GM18499 (cell line): ENCODE data around the gene GMIP.
"Not testable (repeated sequence)": the region's sequence is repeated elsewhere in the genome, so short reads cannot be mapped to it uniquely, and the experiment has no call there.

ENCODE experiments used
- ATAC-seq: cut with Tn5 transposase; IDR thresholded peaks from one replicate; pipeline ENCODE4 v1.9.1; 2021; ENCODE audit warnings: moderate number of reproducible peaks; ENCODE audit not compliant: insufficient read depth, unreplicated experiment

The GMIP gene

DNA sequence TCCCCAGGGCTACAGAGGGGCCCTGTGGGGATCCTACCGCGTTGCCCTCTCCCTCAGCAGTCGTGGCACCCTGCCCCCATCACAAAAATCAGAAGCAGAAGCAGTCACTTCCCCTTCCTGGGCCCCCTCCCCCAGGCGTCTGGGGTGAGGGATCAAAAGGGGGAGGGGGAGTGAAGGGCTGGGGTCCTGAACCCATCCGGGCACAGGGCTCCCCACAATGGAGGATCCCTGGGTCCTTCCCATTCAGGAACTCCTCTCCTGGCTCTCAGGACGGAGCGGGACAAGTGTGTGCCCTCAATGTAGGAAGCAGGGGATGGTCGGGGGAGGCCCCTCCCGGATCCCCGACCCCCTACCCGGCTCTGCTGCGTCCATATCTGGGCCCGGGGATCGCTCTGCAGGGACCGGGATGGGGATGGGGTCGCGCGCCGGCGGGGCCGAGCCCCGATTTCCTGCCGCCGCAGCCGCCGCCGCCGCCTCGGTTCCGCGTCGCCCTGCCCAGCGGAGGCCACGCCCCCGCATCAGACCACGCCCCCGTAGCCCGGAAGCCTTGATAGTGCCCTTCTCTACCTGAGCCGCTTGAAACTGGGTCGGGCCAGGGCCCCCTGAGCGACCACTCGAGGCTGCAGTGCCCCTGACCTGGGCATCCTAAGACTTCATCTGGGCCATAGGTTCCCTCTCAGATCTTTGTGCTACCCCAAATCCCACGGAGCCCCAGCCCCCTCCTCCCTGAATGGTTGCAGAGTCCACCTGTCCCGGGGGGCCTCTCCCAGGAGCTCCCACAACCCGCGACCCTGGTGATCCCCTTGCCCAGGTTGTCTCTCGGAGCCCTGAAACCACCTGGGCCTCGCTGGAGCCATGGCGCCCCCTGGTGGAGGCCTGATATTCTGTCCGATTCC is at the start of gene GMIP:
TSS of gene GMIP (minus strand) at position 500 of the 896 bp plus-strand sequence. CDS start at position 372, 128 bp downstream.
- ATAC-seq = no peak

DNA sequence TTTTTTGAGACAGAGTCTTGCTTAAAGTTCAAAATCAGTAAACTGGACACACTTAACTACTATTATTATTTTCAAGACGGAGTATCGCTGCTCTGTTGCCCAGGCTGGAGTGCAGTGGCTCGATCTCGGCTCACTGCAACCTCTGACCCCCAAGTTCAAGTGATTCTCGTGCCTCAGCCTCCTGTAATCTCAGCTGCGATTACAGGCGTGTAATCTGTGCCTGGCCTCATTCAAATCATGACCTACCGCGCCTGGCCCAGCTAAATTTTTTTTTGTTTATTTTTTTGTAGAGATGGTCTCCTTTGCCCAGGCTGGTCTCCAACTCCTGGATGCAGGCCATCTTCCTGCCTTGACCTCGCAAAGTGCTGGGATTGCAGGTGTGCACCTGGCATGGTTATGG is 48.2 kb upstream of the GMIP start:
- ATAC-seq = no peak

GRCh38 chr19:19689023-19689422 is 45.6 kb upstream of the GMIP start:
- not testable (repeated sequence) for ATAC-seq

GRCh38 chr19:19687090-19687489 is 43.6 kb upstream of the GMIP start:
- ATAC-seq = no peak

- ATAC-seq = no peak
Observed at GRCh38 chr19:19686580-19686979, 43.1 kb upstream of the GMIP start.

DNA sequence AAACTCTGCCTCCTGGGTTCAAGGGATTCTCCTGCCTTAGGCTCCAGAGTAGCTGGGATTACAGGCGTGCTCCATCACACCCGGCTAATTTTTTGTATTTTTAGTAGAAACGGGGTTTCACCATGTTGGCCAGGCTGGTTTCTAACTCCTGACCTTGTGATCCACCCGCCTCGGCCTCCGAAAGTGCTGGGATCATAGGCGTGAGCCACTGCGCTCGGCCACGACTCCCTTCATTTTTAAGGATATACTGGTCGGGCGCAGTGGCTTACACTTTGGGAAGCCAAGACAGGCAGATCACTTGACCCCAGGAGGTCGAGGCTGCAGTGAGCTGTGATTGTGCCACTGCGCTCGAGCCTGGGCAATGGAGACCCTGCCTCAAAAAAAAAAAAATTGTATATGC is 42.7 kb upstream of the GMIP start:
- ATAC-seq = not testable (repeated sequence)

DNA sequence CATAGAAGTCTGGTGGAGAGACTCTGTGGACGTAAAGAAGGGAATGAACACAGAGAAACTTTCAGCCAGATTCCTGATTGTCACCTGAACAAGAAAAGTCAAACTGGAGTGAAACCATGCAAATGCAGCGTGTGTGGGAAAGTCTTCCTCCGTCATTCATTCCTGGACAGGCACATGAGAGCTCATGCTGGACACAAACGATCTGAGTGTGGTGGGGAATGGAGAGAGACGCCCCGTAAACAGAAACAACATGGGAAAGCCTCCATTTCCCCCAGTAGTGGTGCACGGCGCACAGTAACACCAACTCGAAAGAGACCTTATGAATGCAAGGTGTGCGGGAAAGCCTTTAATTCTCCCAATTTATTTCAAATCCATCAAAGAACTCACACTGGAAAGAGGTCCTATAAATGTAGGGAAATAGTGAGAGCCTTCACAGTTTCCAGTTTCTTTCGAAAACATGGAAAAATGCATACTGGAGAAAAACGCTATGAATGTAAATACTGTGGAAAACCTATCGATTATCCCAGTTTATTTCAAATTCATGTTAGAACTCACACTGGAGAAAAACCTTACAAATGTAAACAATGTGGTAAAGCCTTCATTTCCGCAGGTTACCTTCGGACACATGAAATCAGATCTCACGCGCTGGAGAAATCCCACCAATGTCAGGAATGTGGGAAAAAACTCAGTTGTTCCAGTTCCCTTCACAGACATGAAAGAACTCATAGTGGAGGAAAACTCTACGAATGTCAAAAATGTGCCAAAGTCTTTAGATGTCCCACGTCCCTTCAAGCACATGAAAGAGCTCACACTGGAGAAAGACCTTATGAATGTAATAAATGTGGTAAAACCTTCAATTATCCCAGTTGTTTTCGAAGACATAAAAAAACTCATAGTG is 36.0 kb upstream of the GMIP start:
- ATAC-seq = no peak

DNA sequence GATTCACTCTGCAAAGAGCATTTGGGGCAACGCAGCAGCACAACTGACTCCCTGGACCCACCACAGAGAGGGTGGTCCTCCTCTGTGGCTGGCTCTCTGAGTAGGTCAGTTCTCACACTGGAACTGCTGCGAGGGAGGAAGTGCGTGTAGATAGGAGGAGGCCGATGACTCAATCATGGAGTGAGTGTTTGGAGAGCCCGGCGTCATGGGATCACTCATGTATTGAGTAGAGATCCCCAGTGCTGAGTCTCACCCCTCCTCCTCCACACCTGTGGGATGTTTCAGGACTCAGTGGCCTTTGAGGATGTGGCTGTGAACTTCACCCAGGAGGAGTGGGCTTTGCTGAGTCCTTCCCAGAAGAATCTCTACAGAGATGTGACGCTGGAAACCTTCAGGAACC is 34.1 kb upstream of the GMIP start:
- no peak for ATAC-seq

DNA sequence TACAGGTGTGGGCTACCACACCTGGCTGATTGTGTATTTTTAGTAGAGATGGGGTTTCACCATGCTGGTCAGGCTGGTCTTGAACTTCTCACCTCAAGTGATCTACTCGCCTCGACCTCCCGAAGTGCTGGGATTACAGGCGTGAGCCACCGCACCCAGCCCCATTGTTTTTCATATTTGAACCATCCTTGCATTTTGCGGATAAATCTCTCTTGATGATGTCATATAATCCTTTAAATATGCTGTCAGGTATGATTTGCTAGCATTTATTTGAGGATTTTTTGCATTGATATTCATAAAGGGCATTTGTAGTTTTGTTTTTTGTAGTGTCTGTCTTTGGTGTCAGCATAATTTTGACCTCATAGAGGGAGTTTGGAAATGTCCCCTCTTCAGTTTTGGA is 30.9 kb upstream of the GMIP start:
- no peak for ATAC-seq

GRCh38 chr19:19672816-19673215 is 29.4 kb upstream of the GMIP start:
- ATAC-seq = no peak

GRCh38 chr19:19670070-19670551 is 26.7 kb upstream of the GMIP start:
- ATAC-seq = no peak

- peak; percentile 53 for ATAC-seq
Observed at GRCh38 chr19:19668230-19669012, 25.0 kb upstream of the GMIP start, which contains the start of gene ZNF101. ZNF101 (plus strand) TSS chr19:19668839; CDS start chr19:19668964, 125 bp downstream.

DNA sequence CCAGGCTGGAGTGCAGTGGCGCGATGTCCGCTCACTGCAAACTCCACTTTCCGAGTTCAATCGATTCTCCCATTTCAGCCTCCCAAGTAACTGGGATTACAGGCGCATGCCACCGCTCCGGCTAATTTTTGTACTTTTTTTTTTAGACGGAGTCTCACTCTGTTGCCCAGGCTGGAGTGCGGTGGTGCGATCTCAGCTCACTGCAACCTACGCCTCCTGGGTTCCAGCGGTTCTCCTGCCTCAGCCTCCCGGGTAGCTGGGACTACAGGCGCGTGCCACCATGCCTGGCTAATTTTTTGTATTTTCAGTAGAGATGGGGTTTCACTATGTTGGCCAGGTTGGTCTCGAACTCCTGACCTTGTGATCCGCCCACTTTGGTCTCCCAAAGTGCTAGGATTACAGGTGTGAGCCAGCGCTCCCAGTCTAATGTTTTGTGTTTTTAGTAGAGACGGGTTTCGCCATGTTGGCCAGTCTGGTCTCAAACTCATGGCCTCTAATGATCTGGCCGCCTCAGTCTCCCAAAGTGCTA is 22.0 kb upstream of the GMIP start:
- ATAC-seq = not testable (repeated sequence)

- peak; percentile 48 for ATAC-seq
Observed at GRCh38 chr19:19663256-19664120, 20.0 kb upstream of the GMIP start, which contains the start of gene ATP13A1. ATP13A1 (minus strand) TSS chr19:19663676; CDS start chr19:19663666, 10 bp downstream.

DNA sequence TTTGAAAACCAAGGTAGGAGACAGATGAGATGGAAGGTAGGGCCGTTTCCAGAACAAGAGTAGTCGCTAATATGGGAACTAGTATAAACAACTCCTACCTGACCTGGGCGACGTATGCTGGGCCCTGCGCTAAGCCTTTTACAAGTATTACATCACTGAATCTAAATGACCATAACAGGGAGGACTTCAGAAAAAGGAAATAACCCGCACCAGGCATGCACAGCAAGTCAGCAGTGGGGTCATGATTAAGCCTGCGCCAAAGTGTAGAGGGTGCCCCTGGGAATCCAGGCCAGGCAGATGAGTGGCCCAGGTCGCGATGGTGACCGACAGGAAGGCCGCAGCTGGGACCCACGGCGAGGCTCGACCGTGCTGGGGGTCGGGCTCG is 19.4 kb upstream of the GMIP start:
- ATAC-seq = no peak

DNA sequence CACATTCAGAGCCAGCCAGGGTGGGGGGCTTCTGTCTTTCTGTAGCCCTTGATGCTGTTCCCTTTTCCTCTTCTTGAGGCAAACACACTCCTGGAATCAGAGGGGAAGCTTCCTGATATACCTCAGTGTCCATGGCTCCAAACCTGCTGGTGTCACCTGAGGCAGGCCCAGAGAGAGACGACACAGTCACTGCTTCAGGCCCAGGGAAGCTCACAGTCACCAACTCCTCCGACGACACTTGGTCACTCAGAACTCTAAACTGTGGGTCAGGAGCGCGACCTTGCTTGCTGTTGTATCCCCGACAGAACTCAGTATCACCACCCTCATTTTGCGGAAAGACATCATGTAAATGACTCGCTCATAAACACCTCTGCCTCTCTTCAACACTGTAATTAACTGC is 18.9 kb upstream of the GMIP start:
- no peak for ATAC-seq

DNA sequence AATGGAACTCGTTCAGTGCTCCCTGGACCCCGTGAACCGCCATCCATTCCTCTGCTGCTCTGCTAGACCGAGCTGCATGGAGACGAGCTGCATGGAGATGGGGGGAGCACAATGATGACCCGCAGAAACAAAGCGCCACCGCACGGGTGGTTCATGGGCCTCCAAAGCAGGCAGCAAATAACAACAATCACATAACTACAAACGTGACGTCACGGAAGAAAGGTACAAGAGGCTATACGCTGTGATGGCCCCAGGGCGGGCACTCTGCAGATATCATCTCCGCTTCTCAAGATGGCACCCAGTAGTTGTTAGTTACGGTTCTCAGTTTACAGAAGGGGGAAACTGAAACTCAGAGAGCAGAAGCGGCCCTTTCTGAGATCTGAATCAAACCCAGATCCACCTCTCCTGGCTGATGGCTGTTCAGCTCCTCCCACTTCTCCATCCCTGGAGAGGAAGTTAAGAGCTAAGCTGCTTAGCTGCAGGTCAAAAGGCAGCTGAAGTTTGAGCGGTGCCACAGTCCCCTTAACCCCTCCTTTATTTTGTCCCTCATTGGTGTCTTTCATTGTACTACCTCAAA is 18.3 kb upstream of the GMIP start:
- ATAC-seq = no peak

GRCh38 chr19:19661141-19661674 is 17.8 kb upstream of the GMIP start:
- no peak for ATAC-seq
